ENCODE measurements around the gene CCDC89. TPM values are rescaled to one million over a fixed set of nuclear protein-coding genes. Genes with fewer than 3 reads are reported as not detected.

CCDC89 gene
- total and polyA plus RNA-seq, 2 of the 4 experiments (the other 2 are of a cell fraction) = 4.0 to 7.9 TPM

- TF ChIP-seq CHD1 (IDR thresholded peaks at IDR 0.05; ENCODE audit: low read depth, low read length) = no peak
- no peak for TF ChIP-seq MXI1 (IDR thresholded peaks at IDR 0.05; ENCODE audit: borderline replicate concordance, low read depth, low read length)
- no peak for TF ChIP-seq RCOR1 (IDR thresholded peaks at IDR 0.05; ENCODE audit: insufficient replicate concordance, low read length)
- TF ChIP-seq RAD21 (IDR thresholded peaks at IDR 0.05; ENCODE audit: low read length) = no peak
- no peak for TF ChIP-seq SMC3 (IDR thresholded peaks at IDR 0.05; ENCODE audit: low read depth, low read length)
- TF ChIP-seq BHLHE40 (IDR thresholded peaks at IDR 0.05; ENCODE audit: low read depth, low read length) = no peak
- TF ChIP-seq FOS (IDR thresholded peaks at IDR 0.05; ENCODE audit: low read depth, low read length) = no peak
- TF ChIP-seq CEBPB (IDR thresholded peaks at IDR 0.05; ENCODE audit: low read depth, low read length) = no peak
Observed at GRCh38 chr11:85680897-85681296, 5.1 kb downstream of the CCDC89 start (continued).

GRCh38 chr11:85679576-85679975 lies 6.4 kb downstream of the CCDC89 start:
- Histone ChIP-seq H2AK9ac (replicated peaks; ENCODE audit: low read depth, low read length, poor library complexity) (no peak overlapping the region), H2AFZ (replicated peaks; ENCODE audit: low read length, poor library complexity) (no peak overlapping the region), H3K14ac (replicated peaks; ENCODE audit: low read depth, low read length) (no peak overlapping the region), H3K79me1 (ENCODE audit: low read depth in 1 of 2, low read length in 2 of 2) (peaks cover 6 to 14% of the 10 kb centered on the region in 2 experiments), H3K4me1 (ENCODE audit: control insufficient read depth, insufficient read depth, low read length) (no peaks in the 10 kb centered on the region), H3K4me3 (ENCODE audit: insufficient read depth, low read depth, low read length) (no peak overlapping the region), H4K5ac (ENCODE audit: low read depth, low read length) (no peak overlapping the region), H3K18ac (ENCODE audit: low read depth, low read length) (no peak overlapping the region), H3K9ac (ENCODE audit: low read depth, low read length) (no peak overlapping the region), H4K8ac (ENCODE audit: low read depth in 2 of 2, low read length in 2 of 2) (no peak overlapping the region), H3K36me3 (ENCODE audit: control insufficient read depth, insufficient read depth, low read length) (no peaks in the 10 kb centered on the region), H3K27me3 (ENCODE audit: control insufficient read depth, insufficient read depth, low read length) (no peaks in the 10 kb centered on the region), H2AK5ac (ENCODE audit: low read depth, low read length) (no peak overlapping the region), H3K56ac (ENCODE audit: extremely low read depth, insufficient read depth, low read length) (no peak overlapping the region), H2BK20ac (ENCODE audit: low read depth, low read length) (no peak overlapping the region), H3K4me2 (ENCODE audit: low read depth, low read length) (no peak overlapping the region), H3K23ac (ENCODE audit: low read depth, low read length) (no peak overlapping the region), H3K4ac (ENCODE audit: low read depth, low read length) (no peak overlapping the region), H4K91ac (ENCODE audit: insufficient read depth, low read depth, low read length) (no peak overlapping the region), H2BK120ac (ENCODE audit: low read depth, low read length) (no peak overlapping the region), H2BK5ac (ENCODE audit: low read depth, low read length, poor library complexity, severe bottlenecking) (no peak overlapping the region), H4K20me1 (ENCODE audit: insufficient read depth, low read length) (no peaks in the 10 kb centered on the region), H3K9me3 (ENCODE audit: control insufficient read depth, insufficient read depth, low read length) (no peaks in the 10 kb centered on the region), H2BK15ac (ENCODE audit: low read depth, low read length) (no peak overlapping the region), H3K27ac (ENCODE audit: insufficient read depth, low read length) (no peak overlapping the region), H3K9me1 (ENCODE audit: insufficient read depth, low read length) (no peaks in the 10 kb centered on the region; the same call in 1 of the 2 replicates)
- intact Hi-C loops (cut with micrococcal nuclease) (no loop called here), dilution Hi-C loops (cut with HindIII; ENCODE audit: low sequenced_read_pairs, unreplicated experiment) (no loop called here), in situ Hi-C loops (cut with MboI; ENCODE audit: low sequenced_read_pairs) (loop anchor here (25.0 kb wide), 1 partner anchor 608 kb away; no protein-coding TSS in a partner anchor)
- no peak for DNase-seq
- no peak for ATAC-seq (ENCODE audit: low read depth)
- TF ChIP-seq ELK1 (IDR thresholded peaks at IDR 0.05; ENCODE audit: borderline replicate concordance, low read depth, low read length) = no peak
- no peak for TF ChIP-seq POLR2A (IDR thresholded peaks at IDR 0.05; ENCODE audit: low read depth, low read length)
- TF ChIP-seq FOS (IDR thresholded peaks at IDR 0.05; ENCODE audit: low read depth, low read length) = no peak
- no peak for TF ChIP-seq USF2 (IDR thresholded peaks at IDR 0.05; ENCODE audit: low read depth, low read length)
- no peak for TF ChIP-seq CEBPB (IDR thresholded peaks at IDR 0.05; ENCODE audit: low read depth, low read length)
- TF ChIP-seq RAD21 (IDR thresholded peaks at IDR 0.05; ENCODE audit: low read length) = no peak
- no peak for TF ChIP-seq RCOR1 (IDR thresholded peaks at IDR 0.05; ENCODE audit: insufficient replicate concordance, low read length)
- no peak for TF ChIP-seq MAZ (IDR thresholded peaks at IDR 0.05; ENCODE audit: borderline replicate concordance, low read depth, low read length)
- no peak for TF ChIP-seq BHLHE40 (IDR thresholded peaks at IDR 0.05; ENCODE audit: low read depth, low read length)
- ChIA-PET POLR2A (ENCODE audit: unreplicated experiment) (no interaction called here), CTCF (interaction anchor here (2.3 kb wide), 1 partner anchor 10 kb away, joined by 8 read pairs; no protein-coding TSS in a partner anchor)
- no TSS peak for BruUV-seq (replicated peaks)
- 60% methylated on average over 1 of the region's 4 CpGs; no CpG with 5 or more reads in 1 of the 2 experiments for WGBS, 2 experiments (ENCODE audit: extremely low coverage in 2 of 2, insufficient read length in 1 of 2)

Measured in IMR-90 (cell line).